HG03342 (cell line): Measurements from ENCODE around the gene C3orf49.

Experiments used
- ATAC-seq: cut with Tn5 transposase; IDR thresholded peaks from one replicate; pipeline ENCODE4 v1.9.1; 2021; ENCODE audit warnings: mild to moderate bottlenecking, moderate library complexity; ENCODE audit not compliant: unreplicated experiment

The C3orf49 gene, protein sequence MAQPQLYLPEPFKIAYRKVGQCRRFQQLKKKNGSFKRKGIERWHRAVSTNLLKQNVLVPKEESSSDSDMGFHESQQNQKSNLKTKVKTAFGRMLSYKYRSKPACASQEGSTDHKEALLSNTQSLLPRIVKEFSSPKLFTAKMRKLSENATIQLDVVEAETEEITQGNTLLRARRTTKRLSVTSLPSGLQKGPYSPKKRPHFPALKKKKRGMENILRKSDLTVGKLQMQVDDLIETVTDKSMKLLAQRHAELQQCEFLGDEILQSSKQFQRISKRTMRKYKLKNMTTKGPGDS

DNA sequence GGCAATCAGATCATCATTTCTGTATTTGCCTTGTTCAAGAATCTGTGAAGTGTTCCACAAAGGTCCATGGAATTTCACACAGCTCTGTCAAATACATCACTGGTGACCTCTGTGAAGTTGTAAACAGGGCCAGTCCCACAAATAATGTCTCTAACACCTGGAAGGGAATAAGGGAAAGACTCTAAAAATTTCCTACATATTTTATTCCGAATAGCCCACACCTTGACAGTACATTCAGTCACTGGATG is at the start of gene C3orf49:
Gene C3orf49 (plus strand): TSS at position 149 of the 248 bp plus-strand sequence. CDS start 173 bp downstream, outside the sequence.
- ATAC-seq = no peak

DNA sequence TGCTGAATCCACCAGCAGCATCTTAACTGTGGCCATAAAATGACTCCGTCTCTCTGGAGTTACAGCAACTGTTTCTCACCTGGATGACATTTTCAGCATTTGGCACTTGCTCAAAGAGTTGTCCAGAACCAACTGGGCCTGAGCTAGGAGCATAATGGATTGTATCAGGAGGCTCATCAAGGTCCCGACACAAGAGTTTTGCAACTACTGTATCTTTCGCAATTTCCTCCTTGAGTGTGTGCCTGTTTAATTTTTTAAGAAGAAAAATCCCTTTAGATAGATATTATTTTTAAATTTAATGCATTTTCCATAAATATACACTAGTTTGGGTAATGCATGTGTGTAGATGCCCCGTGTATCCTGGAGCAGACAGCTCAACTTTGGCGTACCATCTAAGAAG is 44.3 kb upstream of the C3orf49 start:
- ATAC-seq = no peak

DNA sequence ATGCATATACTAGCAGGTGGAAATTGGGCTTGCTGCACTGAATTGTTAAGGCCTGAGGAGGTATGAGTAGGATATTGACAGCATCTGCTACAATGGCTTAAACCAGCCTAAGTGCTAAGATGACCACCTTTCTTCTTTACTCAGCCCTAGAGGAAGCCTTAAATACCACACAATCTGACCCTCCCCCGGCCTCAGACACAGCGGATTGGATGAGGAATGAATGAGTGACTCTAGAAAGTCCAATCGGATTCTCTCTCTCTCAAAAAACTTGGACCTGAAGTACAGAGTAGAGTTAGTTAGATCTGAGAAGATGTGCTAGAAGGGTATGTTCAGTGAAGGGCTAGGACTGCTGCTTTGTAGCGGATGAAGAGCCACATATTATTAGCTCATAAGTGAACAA is 39.9 kb upstream of the C3orf49 start:
- ATAC-seq = no peak

DNA sequence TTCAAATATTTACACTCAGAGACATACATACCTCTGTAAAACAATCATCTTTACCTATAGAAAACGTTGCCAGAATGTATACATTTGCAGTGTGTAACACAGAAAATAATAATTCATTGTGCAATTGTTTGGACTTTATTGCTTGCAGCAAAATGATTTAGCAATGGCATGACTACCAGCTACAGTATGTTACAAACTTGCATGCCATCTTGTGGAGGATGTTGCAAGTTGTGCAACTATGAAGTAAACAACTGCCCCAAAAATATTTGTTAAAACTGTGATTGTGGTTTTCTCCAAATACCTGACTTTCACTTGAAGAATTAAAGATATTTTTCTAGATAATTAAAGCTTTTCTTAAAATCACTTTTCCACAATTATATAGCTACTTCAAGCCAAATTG is 27.1 kb upstream of the C3orf49 start:
- no peak for ATAC-seq

DNA sequence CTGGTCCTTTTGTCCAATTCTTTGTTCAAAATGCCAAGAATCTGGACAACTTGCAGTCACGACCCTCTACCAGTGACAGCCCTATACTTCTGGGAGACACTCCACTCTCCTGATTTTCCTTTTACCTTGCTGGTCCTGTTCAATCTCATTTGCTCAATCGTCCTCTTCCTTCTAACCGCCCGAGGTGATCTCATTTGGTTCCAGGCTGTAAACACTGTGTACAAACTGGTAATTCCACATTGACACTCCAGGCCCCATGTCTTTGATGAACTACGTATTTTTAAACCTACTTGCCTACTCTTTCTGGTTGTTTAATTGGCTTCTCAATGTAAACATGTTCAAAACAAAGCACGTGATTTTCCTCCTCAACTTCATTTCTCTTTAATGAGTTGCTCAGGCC is 23.7 kb upstream of the C3orf49 start:
- no peak for ATAC-seq

DNA sequence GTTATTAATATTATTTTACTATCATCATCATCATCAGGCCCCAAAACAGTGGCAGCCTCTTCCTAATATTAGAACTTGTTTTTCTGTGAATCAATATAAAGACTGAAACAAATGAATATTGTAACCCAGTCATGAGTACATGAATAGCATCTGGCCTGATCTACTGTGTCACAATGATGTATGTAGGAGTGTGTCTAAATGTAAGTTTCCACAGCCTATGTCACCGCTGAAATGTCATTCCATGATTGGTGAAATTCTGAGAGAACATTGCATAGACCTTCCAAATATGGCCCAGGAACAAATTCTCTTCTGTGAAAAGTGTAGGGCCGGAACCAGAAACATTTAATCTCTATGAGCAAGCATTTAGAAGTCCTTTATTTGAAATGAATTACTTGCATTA is 20.6 kb upstream of the C3orf49 start:
- no peak for ATAC-seq

DNA sequence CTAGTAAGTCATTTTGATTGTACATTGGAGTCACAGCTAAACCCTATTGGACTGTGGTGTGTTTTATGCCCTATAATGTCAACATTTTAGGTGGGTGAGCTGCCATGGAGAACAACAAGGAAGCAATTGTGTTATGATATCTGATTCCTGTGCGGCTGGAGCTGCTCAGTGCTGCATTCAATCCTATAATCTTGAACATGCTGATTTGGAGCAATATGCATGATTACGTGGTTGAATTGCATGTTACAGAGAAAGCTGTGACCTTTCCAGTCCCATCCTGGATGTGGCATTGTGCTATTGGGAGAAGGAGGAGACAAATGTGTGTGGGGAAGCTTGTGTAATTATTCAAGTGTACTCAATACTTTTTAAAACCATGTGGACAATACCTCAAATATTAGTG is 20.1 kb upstream of the C3orf49 start:
- no peak for ATAC-seq

DNA sequence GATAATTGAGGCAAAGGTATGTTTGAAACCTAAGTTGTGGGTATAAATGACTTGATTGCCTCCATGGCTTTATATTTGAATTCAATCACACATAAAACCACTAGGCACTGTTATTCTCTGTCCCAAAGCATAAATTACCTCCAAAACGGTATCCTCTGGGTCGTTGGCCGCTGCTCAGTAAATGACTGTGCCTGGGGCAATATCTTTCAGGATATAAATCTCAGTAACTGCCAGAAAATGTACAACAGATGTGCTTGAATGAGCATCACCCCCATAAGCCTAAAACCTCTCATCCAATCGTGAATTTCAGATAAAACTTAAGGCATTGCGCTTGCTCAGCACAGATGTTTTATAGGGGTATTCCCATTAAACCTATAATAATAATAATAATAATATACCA is 19.0 kb upstream of the C3orf49 start:
- no peak for ATAC-seq

DNA sequence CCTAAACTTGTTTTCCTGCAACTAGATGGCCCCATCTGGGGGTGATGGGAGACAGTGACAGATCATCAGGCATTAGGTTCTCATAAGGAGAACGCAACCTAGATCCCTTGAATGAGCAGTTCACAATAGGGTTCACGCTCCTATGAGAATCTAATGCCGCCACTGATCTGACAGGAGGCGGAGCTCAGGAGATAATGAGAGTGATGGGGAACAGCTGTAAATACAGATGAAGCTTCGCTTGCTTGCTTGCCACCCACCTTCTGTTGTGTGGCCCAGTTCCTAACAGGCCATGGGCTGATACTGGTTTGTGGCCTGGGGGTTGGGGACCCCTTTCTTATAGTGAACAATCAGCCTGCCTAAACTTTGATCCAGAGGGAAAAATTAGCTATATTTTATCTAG is 15.2 kb upstream of the C3orf49 start:
- no peak for ATAC-seq

DNA sequence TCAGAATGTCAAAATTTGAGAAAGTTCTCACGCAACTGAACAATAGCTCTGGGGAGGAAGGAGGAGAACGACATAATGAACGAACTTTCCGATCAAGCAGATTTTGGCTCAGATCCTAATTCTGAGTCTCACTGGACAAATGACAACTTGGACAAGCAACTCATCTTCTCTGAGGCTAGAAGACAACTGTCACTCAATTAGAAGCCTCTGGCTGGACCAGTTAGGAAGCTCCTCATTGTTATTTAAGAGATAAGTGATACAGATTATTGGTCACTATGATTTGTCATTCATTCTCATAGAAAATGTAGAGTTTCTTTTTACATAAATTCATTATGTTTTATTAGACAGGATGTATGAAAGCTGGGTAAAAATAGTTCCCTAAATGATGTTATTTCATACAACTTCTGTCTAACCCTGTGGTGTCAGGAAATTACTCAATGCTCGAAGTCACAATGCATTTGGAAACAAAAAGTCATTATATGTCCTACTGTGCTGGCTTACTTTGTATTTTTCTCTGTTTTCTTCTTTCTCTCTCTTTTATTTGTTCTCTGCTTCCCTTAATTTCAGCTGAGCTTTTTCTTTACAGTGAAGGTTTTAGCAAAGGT is 11.0 kb upstream of the C3orf49 start:
- ATAC-seq = no peak

DNA sequence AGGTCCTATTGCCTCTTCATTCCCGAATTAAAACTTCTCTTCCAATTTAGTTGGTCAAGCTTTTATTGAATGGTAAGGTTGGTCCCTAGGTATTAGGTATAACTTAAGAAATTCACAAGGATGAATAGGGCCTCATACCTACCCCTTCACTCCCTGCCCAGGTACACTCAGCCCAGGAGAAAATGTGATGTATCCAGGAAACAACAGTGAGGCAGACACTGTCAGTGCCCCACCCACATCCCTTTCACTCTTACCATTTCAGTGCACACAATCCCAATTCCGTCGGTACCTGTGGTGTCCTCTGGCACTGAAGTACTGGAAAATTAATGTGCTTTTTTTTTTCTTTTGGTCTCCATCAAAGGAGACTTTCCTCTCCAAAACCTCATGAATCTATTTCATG is 10.5 kb upstream of the C3orf49 start:
- ATAC-seq = no peak

DNA sequence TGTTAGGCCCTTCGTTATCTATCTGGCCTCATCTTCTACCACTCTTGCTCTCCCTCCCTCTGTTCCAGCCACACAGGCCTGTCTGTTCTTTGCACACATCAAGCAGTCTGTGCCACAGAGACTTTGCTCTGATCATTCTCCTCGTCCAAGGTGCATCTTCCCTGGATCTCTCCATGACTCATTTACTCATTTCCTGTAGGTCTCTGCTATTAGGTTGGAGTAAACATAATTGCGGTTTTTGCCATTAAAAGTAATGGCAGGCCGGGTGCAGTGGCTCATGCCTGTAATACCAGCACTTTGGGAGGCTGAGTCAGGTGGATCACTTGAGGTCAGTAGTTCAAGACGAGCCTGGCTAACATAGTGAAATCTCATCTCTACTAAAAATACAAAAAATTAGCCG is 9.5 kb upstream of the C3orf49 start:
- ATAC-seq = no peak

DNA sequence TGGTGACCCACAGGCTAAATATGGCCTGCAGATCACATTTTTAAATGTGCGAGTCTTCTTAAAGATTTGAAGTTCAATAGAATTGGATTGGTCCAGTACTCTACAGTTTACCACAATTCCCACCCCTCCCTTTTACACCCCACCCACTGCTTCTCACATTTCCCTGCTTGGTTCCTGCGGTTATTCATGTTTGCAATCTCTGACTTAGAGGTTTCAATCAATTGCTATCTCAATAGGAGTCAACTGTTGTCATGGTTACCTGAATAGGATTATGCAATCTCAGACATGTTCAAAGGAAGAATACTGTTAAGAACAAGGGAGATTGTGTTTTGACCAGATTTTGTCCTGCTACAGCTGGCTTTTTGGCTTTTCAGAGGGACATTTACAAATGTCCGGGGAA is 4.9 kb upstream of the C3orf49 start:
- no peak for ATAC-seq

DNA sequence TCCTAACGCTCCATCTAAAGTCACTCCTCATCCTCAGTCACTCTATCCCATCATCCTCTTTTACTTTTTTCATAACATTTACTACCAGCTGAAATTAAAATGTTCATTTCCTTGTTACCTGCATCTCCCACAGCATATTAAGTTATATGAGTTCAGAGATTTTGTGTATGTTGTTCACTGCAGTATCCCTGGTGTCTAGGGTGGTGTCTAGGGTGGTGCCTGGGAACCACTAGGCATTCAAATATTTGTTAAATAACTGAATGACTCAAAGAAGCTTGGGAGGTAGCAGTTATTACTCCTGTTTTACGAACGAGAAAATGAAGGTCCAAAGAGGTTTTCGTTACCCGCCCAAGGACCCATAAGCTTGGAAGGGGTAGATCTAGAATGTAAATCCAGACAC is 1.9 kb upstream of the C3orf49 start:
- ATAC-seq = no peak

DNA sequence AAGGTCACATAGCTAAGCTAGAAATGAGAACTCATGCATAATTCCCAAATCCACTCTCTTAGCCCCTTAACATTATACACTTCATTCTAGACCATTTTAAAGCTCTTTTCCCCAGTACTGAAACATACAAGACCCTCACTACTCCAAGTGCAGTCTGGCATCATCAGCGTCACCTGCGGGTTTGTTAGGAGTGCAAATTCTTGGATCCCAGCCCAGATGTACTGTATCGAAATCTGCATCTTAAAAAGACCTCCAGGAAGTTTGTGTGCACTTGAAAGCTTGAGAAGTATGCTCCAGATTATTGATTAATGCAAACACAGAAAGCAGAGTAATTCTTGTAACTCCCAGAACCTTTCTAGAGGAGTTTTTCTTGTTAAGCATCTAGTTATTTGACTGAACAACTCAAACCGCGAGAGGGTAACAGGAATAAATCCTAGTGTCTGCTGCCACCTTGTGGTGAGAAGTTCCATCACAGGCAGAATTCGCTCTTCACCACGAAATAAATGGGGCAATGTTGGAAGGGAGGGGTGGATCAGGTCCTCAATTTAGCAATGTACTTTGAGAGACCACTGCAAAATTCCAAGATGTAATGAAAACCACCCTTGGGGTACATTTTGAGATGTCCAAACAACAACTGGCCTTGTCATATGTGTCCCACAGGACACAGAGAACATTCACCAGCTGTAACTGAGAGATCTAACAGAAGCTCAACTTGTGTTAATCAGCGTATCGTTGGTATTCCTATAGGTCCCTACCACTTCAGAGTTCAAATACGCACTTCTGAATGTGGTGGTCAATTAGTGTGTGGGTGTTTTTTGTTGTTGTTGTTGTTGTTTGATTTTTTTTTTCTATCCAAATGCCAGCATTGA is 583 bp upstream of the C3orf49 start:
- peak; percentile 75 for ATAC-seq

DNA sequence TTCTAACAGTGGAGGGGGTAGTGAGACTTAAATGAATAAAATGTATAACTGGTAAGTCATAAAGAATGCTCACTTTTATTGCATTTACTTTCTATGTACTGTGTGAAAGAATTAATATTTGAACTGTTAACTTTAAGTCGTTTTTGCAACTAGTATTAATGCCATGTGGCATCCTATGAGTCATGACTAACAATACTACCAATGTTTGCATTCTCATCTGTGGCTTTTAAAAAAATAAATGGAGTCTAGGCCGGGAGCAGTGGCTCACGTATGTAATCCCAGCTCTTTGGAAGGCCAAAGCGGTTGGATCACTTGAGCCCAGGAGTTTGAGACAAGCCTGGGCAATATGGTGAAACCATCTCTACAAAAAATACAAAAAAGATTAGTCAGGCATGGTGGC is 5.2 kb downstream of the C3orf49 start:
- ATAC-seq = no peak

DNA sequence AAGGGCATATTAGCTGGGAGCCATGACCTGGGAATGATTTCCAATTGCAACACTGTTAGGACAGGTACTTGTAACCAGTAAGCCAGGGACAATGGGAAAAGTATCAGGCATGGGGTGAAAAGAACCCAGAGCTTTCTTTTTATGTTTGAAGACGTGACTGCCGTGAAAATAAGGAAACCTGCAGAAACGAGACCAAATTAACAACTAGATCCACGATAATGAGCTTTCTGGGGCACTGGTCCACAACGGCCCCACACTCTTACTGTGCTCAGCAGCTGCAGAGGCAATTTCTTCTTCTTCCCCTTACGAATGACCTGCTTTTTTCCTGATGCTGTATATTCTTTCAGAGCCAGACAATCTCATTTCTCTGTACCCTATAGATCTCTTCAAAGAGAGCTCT is 11.4 kb downstream of the C3orf49 start:
- no peak for ATAC-seq

DNA sequence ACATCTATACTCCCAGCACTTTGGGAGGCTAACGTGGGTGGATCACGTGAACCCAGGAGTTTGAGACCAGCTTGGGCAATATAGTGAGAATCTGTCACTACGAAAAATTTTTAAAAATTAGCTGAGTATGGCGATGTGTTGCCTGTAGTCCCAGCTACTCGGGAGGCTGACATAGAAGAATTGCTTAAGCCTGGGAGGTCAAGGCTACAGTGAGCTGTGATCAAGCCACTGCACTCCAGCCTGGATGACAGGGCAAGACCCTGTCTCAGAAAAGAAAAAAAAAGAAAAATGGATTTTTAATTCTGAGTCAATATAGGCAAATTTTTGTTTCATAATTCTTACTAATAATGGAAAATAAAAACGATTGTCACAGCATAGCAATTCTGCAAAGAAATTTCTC is 13.3 kb downstream of the C3orf49 start:
- no peak for ATAC-seq

DNA sequence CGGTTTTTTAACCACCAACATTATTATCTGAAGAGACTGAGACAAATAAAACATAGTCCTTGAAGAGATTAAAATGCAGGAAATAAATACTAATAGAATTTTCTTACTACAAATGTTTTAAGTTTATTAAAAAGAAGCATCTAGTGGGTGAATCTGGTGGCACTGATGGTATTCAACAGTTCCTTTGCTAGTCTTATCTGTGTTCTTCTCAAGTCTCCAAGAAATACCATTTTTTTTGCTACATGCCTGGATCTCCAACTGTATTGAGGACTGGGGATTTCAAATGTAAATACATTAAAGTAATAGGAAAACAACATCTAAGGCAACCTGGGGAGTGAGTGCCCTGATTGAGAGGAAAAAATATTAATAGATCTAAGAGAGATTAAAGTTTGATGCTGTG is 22.6 kb downstream of the C3orf49 start:
- no peak for ATAC-seq

DNA sequence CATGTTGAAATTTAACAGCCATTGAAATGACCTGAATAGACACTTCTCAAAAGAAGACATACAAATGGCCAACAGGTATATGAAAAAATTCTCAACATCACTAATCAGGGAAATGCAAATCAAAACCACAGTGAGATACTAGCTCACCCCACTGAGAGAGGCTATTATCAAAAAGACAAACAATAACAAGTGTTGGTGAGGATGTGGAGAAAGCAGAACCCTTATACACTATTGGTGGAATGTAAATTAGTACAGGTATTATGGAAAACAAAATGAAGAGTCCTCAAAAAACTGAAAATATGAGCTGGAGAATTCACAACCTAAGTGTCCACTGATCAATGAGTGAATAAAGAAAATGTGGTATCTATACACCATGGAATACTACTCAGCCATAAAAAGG is 23.0 kb downstream of the C3orf49 start:
- no peak for ATAC-seq

DNA sequence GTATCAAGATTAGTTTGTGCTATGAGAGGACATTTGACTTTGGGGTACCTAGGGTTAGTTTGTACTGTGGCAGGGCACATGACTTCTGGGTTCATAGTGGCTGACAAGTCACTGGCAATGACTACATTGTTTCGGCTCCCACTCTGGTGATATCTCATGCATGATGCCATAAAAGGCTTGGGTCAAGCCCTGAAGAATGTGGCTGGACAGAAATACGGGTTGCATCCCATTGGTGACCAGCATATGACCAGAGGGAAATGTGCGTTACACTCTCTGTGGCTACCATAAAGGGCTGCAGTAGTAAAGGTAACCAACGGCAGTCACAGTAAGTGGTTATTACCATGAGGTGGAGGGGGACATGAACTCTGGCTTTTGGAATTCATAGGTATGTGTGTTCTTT is 26.1 kb downstream of the C3orf49 start:
- no peak for ATAC-seq

DNA sequence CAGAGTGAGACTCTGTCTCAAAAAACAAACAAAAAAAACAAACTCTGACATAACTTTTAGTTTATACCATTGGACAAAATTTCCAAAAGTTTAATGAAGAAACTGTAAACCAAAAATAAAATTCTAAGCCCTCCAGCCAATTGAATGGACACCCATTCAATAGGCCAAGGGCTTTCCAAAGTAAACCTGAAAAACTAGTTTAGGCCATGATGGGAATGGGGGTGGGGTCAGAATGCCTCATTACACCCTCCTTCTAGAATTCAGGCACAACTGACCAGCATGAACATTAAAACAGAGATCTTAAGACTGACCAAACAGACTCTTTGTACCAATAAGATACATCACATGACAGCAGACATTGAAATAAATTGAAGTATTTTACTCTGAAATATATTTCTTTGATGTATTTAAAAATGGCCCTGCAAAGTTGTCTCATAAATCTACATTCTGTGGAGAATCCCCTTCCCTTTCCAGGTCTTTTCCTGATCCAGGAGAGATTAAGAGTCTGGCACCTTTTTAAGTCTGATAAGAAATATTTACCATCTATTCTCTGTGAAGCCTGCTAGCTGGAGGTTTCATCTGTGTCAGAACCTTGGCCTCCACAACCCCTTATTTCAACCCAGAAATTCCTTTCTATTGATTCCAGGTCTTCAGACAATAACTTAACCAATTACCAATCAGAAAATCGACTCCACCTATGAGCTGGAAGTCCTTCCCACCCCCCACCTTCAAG is 28.8 kb downstream of the C3orf49 start:
- ATAC-seq = no peak
